Measurements from ENCODE around the gene RASGEF1C.

Gene RASGEF1C

DNA sequence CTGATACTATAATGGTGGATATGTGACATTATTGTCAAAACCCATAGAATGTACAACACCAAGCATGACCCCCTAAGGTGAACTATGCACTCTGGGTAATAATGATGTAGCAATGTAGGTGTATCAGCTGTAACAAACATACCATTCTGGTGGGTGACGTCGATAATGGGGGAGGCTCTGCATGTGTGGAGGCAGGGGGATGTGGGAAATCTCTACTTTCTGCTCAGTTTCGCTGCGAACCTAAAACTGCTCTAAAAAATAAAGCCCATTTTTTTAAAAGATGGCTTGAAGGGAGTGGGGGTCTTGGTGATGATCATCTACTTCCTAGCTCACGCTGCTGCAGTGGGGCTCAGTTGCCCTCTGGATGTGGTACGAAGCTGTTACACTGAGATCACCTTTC, 51.1 kb downstream of the RASGEF1C start:
- no peak for DNase-seq

DNA sequence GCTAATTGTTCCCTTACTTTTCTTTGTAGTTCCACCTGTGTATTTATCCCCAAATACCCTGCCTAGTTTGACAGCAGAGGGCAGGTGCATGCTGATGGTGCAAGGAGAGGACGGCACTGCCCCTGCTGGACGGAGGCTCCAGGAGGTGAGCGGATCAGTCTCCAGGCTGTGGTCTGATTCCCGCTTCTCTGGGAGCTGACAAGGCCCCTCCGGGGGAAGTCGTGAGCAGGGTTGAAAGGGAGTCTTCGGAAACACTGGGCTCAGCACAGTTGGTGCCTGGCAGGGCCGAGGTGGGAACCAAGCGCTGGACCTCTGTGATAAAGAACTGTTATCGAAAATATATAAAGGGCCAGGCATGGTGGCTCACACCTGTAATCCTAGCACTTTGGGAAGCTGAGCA, 52.9 kb downstream of the RASGEF1C start:
- no peak for DNase-seq

DNA sequence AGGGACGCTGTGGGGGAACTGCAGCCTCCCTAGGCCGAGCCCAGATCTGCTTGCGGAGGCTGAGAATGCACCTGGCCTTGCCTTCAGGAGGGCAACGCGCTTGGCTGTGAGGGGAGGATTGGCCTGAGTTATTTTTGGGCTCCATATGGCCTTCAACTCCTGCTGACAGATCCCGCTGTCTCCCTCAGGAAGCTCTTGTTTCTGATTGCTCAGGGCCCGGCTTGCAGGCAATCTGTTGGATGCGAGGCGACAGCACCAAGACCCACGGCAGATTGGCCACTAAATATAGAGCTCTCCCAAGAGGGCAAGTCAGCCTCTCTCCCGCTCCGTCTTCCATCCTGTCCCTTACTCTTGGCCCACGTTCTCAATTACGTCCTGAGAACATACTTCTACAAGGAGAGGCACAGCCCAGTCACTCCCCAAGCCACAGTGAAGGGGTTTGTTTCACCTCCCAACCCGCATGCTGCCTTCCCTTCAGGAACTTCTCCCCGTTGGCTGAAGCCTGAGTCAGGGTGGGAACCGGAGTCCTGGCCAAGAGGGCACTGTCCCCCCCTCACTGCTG, 53.6 kb downstream of the RASGEF1C start:
- no peak for DNase-seq

DNA sequence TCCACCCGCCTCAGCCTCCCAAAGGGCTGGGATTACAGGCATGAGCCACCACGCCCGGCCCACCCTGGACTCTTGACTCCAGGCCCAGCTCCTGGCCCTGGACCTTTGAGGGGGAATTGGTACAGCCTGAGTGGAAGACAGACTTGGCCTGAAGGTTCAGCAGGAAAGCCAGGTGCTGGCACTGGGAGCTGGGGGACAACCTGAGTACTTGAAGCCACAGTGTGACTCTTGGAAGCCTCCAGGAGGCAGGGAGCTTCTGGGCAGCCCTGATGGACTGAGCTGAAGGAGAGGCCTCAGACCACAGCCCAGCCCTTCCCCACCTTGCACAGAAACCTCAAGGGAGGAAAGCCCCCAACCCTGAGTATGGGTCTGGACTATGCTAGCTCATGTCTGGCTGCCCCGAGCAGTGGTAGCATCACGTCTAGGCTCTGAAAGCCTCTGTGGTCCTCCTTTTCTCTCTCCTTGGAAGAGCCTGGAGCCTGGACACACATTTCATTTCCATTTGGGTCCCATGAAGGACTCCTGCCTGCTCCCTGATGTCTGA, 54.1 kb downstream of the RASGEF1C start:
- DNase-seq = no peak

DNA sequence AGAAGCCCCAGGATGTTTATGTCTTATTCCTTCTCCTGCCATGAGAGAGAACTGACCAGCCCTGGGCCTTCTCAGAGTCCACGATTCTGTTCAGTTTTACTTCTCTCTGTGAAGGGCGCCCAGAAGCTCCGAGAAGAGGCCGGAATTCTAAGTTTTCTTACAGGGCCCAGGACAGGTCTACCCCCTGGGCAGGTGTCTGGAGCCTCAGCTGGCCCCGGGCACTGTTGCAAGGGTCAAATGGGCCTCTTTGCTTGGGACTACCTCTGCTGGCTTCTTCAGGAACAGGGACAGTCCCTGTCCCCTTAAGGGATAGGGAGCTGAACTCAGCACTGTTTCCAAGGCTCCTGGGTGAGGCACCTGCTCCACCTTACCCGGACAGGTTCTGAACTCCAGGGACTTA, 55.0 kb downstream of the RASGEF1C start:
- no peak for DNase-seq

DNA sequence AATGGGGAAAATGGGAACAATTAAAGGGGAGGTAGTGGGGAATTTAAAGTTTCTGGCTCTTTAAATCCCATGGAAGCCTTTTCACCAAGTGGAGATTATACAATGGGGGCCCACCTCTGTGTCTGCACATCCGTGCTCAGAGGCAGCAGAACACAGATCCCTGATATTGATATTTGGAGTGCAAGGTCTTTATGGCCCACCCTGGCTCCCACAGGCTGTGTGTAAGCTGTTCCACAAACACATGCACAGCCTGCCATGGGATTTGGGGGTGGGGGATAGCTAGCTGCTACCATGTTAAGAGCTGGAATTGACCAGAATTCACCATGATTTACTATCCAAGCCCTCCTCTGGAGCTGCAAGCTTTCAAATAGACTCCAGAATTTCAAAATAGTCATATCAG, 55.9 kb downstream of the RASGEF1C start:
- DNase-seq = no peak

DNA sequence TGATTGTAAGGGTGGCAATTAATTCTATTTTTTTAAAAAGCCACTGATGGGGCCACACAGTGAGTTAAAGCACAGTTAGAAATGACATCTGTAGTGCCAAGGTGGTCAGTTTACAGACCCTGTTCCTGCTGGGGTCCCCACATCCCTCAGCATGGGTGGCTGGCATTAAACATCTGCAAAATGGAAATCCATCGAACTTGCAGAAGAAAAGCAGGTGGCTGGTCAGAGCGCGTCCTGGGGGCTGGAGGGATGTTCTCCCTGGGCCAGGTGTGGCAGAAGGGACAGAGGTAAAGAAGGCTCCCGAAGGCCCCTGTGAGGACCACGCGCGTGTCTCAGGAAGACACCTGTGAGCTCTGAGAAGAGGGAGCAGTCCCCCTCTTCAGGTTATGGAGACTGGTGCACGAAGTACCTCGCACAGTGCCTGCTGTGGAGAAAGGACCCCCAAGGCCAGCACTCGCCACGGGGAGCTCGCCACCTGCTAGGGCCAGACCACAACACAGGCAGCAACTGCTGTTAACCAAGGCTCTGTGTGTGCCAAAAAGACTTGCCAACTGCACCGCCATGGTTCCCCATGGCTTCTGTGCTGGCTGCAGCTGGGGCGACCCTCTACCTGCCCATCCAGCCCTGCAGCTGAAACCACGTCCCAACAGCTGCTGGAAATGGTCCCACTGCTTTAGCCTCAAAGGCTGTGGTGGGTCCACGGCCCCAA, 65.2 kb downstream of the RASGEF1C start:
- no peak for DNase-seq

DNA sequence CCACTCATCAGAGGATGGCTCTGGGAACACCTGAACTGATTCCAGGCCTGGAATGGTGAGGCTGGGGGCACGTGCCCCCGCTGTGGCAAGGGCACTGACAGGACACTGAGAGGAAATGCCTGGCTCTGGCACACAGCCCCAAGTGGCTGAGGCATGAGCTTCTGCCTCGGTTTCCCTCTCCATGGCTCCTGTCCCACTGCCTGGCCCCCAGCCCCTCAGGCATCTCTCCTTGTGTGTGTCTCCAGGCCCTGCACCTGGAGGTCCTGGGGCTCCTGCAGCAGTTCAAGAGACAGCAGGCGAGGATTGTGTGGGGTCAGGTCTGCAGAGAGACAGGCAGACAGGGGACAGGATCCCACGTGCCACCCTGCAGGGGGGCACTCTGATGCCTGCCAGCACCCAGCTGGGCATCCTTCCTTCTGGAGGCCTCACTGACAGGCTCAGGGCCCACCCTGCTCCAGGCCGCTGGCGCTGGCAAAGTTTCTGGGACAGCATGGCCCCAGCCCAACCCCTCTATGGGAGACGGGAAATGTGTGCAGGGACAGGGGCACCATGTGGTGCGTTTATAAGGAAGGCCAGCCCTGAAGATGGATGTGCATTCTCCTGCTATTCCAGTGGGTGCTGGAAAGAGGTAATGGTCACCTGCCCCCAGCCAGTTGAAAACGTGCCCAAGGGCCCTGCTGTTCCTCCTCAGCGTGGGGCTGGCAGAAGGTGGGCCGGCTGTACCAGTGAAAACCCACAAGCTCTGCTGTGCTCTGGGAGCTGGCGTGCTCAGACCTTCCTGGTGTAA, 66.0 kb downstream of the RASGEF1C start:
- no peak for DNase-seq

DNA sequence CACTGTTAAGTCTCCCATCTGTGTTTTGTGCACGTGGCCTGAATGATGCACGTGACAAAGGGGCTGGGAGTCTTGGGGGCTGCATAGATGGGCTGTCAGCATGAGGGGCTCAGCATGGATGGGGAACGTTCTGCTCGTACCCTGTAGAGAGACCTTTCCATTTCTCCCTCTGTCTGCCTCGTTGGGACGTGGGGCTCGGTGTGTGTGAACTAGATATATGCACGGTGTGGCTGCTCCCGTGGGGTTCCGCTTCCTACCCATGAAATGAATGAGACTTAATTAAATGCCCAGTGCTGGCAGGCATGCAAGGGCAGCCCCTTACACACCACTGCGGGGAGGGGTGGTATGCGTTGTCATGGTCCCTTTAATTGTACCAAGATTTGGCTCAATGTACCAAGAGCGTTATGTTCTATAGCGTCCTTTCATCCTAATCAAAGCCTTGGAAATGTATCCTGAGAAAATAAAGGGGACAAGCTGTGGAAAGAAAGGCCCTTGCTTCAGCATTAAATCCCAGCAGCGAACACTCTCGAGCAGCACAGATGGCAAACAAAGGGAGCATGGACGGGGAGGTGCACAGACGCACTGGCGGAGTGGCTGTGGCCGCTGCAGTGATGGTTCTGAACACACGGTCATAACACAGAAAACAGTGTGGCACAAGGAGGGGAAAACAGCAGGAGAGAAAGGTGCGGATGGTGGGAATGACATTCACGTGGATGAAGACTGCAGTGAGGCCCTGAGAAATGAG, 66.8 kb downstream of the RASGEF1C start:
- no peak for DNase-seq

DNA sequence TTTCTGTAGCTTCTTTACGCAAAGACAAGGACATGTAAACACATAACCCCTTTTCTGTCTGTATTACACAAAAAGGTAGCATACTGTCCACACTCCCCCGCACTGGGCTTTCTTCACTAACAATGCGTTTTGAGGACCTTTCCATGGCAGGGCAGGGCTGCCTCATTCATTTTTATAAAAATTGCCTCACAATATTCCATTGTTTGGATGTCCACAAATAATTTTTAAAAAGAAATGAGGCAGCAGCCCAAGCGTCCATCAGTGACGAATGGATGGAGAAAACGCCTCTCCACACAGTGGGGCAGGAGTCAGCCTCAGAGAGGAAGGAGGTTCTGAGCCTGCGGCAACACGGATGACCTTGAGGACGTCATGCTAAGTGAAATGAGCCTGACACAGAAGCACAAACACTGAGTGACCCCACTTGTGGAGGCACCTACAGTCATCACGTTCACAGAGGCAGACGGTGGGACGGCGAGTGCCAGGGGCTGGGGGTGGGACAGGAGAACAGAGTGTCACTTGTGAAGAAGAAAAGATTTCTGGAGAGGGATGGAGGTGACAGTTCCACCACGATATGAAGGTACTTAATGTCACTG, 67.8 kb downstream of the RASGEF1C start:
- DNase-seq = no peak

DNA sequence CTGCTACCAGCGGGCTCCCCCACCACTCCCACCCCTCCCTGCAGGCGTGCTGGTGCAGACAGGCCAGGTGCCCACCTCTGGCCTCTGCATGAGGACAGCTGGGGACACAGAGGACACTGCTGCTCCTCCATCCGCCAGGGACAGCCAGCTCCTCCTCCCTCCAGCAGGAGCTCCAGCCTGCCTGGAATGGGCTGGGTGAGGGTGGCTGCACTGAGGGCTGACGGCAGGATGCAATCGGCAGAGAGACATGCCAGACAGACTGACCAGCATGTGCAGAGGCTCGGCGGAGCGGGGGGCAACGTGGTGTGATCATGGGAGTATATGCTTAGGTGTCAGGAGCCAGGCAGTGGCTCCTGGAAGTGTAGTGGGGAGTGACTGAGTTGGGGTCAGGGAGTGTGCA, 68.4 kb downstream of the RASGEF1C start:
- no peak for DNase-seq

DNA sequence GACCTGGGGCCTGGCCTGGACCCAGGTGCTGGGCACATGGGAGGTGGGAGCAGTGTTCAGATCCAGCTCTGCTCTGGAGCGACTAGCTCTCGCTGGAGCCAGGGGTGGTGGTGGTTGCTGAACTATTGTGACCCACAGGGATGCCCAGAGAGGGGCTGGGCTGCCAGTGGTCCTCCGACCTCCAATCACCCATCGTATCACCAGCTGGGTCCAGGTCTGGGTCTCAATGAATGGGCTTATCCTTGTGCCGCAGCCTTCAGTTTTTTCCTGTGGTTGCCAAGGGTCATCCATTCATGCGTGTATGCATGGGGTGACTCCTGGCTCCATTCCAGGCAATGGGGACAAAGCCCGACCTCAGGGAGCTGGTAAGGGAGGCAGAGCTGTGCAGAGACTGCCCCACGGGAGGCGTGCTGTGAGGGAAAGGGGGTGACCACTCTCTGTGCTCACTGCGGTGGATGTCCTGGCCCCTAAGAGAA, 68.9 kb downstream of the RASGEF1C start:
- no peak for DNase-seq

DNA sequence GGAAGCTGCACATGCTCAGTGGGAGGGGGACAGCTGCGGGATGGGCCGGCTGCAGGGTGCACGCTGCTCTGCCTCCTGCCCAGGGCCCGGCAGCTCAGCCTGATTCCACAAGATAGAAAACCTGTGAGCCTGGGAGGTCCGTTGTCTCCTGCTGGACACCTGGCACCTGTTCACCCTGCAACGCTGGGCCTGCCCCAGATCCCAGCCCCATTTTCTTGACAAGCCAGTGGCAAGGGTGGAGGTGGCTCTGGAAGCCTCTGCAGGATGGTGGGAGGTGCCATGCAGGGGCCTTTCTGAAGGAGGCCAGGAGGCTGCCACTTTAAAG, 69.3 kb downstream of the RASGEF1C start:
- DNase-seq = no peak

DNA sequence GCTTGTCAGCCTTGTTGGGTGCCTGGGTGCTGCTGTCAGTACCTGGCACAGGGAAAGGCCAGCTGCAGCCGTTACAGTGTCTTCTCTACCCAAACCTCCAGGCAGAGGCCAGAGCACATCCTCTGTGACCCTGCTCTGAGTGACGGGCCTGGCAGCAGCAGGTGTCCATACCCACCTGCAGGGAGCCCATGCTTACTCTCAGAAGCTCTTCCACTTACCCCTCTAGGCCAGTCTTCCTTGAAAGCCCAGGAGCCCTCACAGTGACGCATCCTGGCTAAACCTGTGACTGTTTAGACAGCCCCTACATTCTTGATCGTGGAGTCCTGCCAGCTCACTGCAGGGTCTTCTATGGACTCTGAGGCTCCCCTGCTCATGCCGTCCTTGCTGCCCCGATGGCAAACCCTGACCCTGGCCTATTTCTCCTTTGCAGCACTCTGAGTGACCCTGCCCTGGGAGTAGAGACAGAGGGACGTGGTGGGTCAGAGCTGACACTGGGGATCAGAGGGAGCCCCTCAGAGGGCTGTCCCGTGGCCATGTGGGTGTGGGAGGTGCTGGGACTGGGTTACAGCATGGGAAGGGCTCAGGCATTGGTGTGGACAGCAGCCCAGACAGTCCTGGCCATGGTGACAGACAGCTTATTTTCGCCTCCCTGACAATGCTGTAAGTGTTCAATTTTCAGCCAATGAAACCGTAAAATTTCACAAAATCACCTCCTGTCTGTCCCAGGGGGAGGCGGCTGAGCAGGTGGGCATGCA, 69.9 kb downstream of the RASGEF1C start:
- DNase-seq = no peak

DNA sequence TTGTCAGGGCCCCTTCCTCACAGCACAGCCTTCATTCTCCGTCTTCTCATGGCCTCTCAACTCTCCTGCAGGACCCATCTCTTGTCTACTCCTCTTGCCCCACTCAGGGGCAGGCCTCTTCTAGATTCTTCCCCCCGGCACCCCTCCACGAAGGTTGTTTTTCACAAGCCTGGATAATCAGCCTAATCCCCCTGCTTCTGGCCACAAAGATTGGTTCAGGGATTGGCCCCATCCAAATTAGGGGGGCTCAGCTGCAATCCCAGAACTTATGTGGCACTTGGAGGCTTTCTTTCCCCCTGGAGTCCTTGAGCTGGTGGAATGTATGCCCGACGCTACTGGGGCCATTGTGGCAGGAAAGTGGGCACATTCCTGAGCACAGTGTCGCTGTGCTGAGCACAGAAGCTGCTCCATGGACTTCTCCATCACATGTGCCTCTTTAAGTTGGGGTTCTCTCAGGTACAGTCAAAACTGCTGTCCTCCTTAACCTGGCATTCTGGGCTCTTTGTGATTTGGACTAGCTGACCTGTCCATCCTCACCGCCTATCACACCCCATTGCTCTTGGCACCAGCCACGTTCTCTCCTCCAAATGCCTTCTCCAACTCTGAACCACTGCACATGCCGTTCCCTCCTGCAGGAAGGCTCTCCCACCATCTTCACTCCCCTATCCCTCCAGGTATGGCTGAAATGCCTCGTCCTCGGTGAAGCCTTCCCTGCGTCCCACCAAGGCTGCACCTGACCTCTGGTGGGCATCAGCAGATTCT, 70.6 kb downstream of the RASGEF1C start:
- DNase-seq = no peak

DNA sequence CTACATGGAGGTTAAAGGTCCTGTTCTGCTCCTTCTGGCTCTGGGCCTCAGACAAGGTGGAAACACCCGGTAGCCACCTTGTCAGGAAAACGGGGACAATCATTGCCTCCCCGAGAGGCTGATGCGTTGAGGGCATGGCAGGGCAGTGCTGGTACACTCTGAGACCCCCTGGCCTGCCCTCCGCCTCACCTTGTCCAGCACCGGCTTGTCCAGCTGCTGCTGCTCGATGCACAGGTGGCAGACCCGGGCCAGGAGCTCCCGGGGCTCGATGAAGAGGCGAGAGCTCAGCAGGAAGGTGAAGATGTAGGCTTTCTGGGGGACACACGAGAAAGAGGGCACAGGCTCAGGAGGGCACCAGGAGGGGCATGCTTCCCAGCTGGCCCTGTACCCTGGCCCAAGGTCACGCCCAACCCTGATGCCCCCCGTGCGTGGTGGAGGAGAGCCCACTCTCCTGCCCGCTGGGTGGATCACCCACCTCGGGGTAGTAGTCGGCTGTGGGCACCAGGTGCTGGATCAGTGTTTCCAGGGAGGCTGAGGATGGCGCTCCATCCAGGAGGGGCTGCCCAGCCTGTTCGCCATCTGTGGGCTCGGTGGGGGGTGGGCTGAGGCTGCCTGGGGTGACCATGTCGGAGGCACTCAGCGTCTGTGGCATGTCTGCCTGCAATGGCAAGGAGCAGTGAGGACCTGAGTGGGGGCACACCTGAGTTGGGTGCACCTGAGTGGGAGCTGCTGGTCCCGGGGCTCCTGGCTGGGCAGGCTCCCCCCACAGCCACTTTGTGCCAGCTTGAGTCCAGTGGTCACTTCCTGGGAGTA, 71.4 kb downstream of the RASGEF1C start:
- no peak for DNase-seq

DNA sequence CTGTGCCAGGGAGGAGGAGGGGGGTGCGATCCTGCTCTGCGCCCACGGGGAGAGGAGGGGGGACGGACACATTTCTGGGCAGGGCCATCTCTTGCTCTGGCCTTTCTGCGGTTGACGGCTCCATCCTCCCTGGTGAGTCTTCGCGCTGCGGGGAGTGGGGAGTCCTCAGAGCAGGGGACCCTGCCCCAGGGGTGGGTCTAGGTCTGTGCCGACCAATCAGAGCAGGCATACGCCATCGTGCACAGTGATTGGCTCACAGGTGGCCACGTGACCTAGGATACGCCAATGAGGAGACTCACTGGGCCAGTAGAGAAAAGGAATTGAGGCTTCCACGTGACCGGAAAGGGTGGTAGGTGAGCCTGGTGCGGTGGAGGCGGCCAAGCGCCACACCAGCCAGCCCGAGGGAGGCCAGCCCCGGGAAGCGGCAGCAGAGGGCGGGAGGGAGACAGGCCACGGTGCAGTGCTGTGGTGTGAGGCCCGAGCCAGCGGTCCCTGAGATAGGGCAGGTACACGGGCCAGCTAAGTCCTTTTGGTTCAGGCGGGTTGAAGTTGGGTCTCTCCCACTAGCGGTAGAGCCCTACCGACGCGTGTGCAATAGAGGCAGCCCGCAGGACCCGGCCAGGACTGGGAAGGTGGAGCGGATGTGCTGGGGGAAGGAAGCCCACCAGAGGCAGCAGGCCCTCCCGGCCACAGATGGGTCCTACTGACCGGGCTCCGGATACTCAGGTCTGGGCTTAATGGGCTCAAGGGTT, 72.2 kb downstream of the RASGEF1C start:
- no peak for DNase-seq

DNA sequence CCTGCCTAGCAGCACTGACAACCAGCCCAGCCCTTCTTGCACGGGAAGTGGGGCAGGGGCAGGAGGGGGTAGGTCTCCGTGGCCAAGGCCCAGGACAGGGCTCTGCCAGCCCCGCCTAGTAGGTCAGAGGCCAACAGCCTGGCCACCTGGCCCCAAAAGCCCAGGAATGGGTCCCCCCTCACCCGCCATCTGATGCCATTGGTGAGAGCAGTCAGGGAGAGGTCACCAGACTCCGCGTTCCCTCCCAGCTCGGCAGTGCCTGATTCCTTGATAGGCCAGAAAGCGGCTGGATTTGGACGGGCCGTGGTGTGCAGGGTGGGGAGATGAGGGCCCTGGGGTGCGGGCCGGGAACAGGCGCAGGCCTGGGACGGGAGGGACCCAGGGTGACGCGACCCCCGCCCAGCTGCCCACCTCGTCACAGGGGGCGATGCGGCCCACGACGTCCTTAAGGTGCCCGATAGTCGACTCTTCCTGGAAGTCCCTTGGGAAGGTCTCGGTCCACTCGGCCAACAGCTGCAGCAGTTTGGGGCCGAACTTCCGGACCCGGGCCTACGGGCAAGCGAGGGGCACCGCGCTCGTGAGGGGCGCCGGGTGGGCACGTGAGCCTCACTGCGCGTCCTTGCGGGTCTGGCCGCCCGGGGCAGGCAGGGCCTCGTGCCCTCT, 72.9 kb downstream of the RASGEF1C start:
- no peak for DNase-seq

Data from stimulated activated naive CD4-positive, alpha-beta T cell (primary cell).